Stimulated activated naive B cell treated with anti-CD40 and anti-IgM and Interleukin-4, amounts not matched to agents 10 μg/mL and 1 μg/mL and 100 μg/mL, for 72 hours (primary cell): ENCODE data around the gene WWOX.

ENCODE experiments used
- ATAC-seq, 2 donors: fragments of 150-1000 bp; cut with Tn5 transposase; replicated peaks; 2 replicates each; pipeline ENCODE4 v1.10.0; 2021; ENCODE audit warnings: moderate library complexity in 1 of 2
- DNase-seq: peaks from one replicate; pipeline ENCODE4 v3.0.0; 2021
- H3K27ac Mint-ChIP-seq: one replicate; pipeline ENCODE4 v1.8.0; 2022; ENCODE audit warnings: mild to moderate bottlenecking, mixed read lengths
- H3K27me3 Mint-ChIP-seq, 2 donors: one replicate each; pipeline ENCODE4 v1.8.0; 2022; ENCODE audit warnings: mixed read lengths in 2 of 2
- H3K36me3 Mint-ChIP-seq, 2 donors: one replicate each; pipeline ENCODE4 v1.8.0; 2022; ENCODE audit warnings: mixed read lengths in 2 of 2, mild to moderate bottlenecking in 1 of 2
- H3K4me1 Mint-ChIP-seq, 2 donors: one replicate each; pipeline ENCODE4 v1.8.0; 2022; ENCODE audit warnings: mixed read lengths in 2 of 2, mild to moderate bottlenecking in 1 of 2
- H3K4me3 Mint-ChIP-seq, 2 donors: one replicate each; pipeline ENCODE4 v1.8.0; 2022; ENCODE audit warnings: mild to moderate bottlenecking in 2 of 2, mixed read lengths in 2 of 2, moderate library complexity in 1 of 2
- H3K9me3 Mint-ChIP-seq, 2 donors: one replicate each; pipeline ENCODE4 v1.8.0; 2022; ENCODE audit warnings: mixed read lengths in 2 of 2, mild to moderate bottlenecking in 1 of 2

WWOX gene

GRCh38 chr16:78871241-78871640, 771.8 kb downstream of the WWOX start:
- Mint-ChIP-seq H3K36me3 (no peaks in the 10 kb centered on the region), H3K9me3 (peaks cover 0 to 5% of the 10 kb centered on the region in 2 donors), H3K27me3 (no peaks in the 10 kb centered on the region), H3K4me1 (no peaks in the 10 kb centered on the region), H3K4me3 (no peak overlapping the region), H3K27ac (no peak overlapping the region)
- ATAC-seq: no peak
- no peak for DNase-seq

- no peaks in the 10 kb centered on the region for H3K4me1 Mint-ChIP-seq
- no peaks in the 10 kb centered on the region for H3K27me3 Mint-ChIP-seq
- DNase-seq (no peak), ATAC-seq (no peak)
- H3K4me3 Mint-ChIP-seq: no peak overlapping the region
- H3K27ac Mint-ChIP-seq: no peak overlapping the region
- H3K9me3 Mint-ChIP-seq: no peaks in the 10 kb centered on the region
- no peaks in the 10 kb centered on the region for H3K36me3 Mint-ChIP-seq
Observed at GRCh38 chr16:78876671-78877070, 777.2 kb downstream of the WWOX start.

- no peaks in the 10 kb centered on the region for H3K9me3 Mint-ChIP-seq
Observed at GRCh38 chr16:78877114-78877655, 777.7 kb downstream of the WWOX start.

GRCh38 chr16:78878570-78878969, 779.1 kb downstream of the WWOX start:
- Mint-ChIP-seq H3K4me1 (no peaks in the 10 kb centered on the region), H3K9me3 (no peaks in the 10 kb centered on the region), H3K27ac (no peak overlapping the region), H3K27me3 (no peaks in the 10 kb centered on the region), H3K36me3 (peaks cover 0 to 1% of the 10 kb centered on the region in 2 donors), H3K4me3 (no peak overlapping the region)
- ATAC-seq (no peak), DNase-seq (no peak)

More at GRCh38 chr16:78877114-78877655, 777.7 kb downstream of the WWOX start:
- H3K36me3 Mint-ChIP-seq: no peaks in the 10 kb centered on the region
- no peaks in the 10 kb centered on the region for H3K27me3 Mint-ChIP-seq
- no peak overlapping the region for H3K27ac Mint-ChIP-seq
- DNase-seq: no peak
- no peak for ATAC-seq
- no peak overlapping the region for H3K4me3 Mint-ChIP-seq
- H3K4me1 Mint-ChIP-seq: no peaks in the 10 kb centered on the region

GRCh38 chr16:78879011-78879410, 779.6 kb downstream of the WWOX start:
- Mint-ChIP-seq H3K9me3 (no peaks in the 10 kb centered on the region), H3K4me3 (no peak overlapping the region), H3K27ac (no peak overlapping the region), H3K27me3 (no peaks in the 10 kb centered on the region), H3K4me1 (no peaks in the 10 kb centered on the region), H3K36me3 (peaks cover 0 to 1% of the 10 kb centered on the region in 2 donors)
- no peak for DNase-seq
- no peak for ATAC-seq

GRCh38 chr16:78882150-78882549, 782.7 kb downstream of the WWOX start:
- no peak overlapping the region for H3K27ac Mint-ChIP-seq
- DNase-seq: no peak
- H3K4me1 Mint-ChIP-seq: no peaks in the 10 kb centered on the region
- ATAC-seq: no peak
- no peak overlapping the region for H3K4me3 Mint-ChIP-seq
- H3K36me3 Mint-ChIP-seq: peaks cover 0 to 1% of the 10 kb centered on the region in 2 donors
- H3K27me3 Mint-ChIP-seq: no peaks in the 10 kb centered on the region
- no peaks in the 10 kb centered on the region for H3K9me3 Mint-ChIP-seq

- H3K27ac Mint-ChIP-seq: no peak overlapping the region
- H3K4me3 Mint-ChIP-seq: no peak overlapping the region
- H3K27me3 Mint-ChIP-seq: no peaks in the 10 kb centered on the region
- H3K4me1 Mint-ChIP-seq: no peaks in the 10 kb centered on the region
- H3K36me3 Mint-ChIP-seq: peaks cover 0 to 1% of the 10 kb centered on the region in 2 donors
- no peaks in the 10 kb centered on the region for H3K9me3 Mint-ChIP-seq
- DNase-seq: no peak
- no peak for ATAC-seq
Observed at GRCh38 chr16:78882751-78883150, 783.3 kb downstream of the WWOX start.

GRCh38 chr16:78884204-78884603, 784.8 kb downstream of the WWOX start:
- H3K4me3 Mint-ChIP-seq: no peak overlapping the region
- no peak for DNase-seq
- peaks cover 2 to 8% of the 10 kb centered on the region in 2 donors for H3K4me1 Mint-ChIP-seq
- no peaks in the 10 kb centered on the region for H3K9me3 Mint-ChIP-seq
- ATAC-seq: no peak
- H3K36me3 Mint-ChIP-seq: peaks cover 0 to 1% of the 10 kb centered on the region in 2 donors
- no peaks in the 10 kb centered on the region for H3K27me3 Mint-ChIP-seq
- H3K27ac Mint-ChIP-seq: no peak overlapping the region

GRCh38 chr16:78889346-78889745, 789.9 kb downstream of the WWOX start:
- Mint-ChIP-seq H3K27ac (no peak overlapping the region), H3K4me1 (peaks cover 24 to 53% of the 10 kb centered on the region in 2 donors), H3K36me3 (peaks cover 1 to 3% of the 10 kb centered on the region in 2 donors), H3K9me3 (peaks cover 3 to 4% of the 10 kb centered on the region in 2 donors), H3K4me3 (no peak overlapping the region), H3K27me3 (no peaks in the 10 kb centered on the region)
- ATAC-seq (no peak), DNase-seq (no peak)

GRCh38 chr16:78890373-78890895, 791.0 kb downstream of the WWOX start:
- H3K4me1 Mint-ChIP-seq: peaks cover 24 to 53% of the 10 kb centered on the region in 2 donors
- peak; percentile 58 to 73 for ATAC-seq

GRCh38 chr16:78892951-78893733, 793.7 kb downstream of the WWOX start:
- no peaks in the 10 kb centered on the region for H3K27me3 Mint-ChIP-seq
- ATAC-seq (peak; percentile 86 to 89), DNase-seq (peak; percentile 15)
- peak overlapping the region; percentile 72 for H3K27ac Mint-ChIP-seq
- H3K9me3 Mint-ChIP-seq: peaks cover 3 to 4% of the 10 kb centered on the region in 2 donors
- H3K36me3 Mint-ChIP-seq: peaks cover 1 to 3% of the 10 kb centered on the region in 2 donors
- peak overlapping the region in 1 of 2 donors; percentile 51 for H3K4me3 Mint-ChIP-seq
- peaks cover 24 to 53% of the 10 kb centered on the region in 2 donors for H3K4me1 Mint-ChIP-seq

More at GRCh38 chr16:78890373-78890895, 791.0 kb downstream of the WWOX start:
- peak overlapping the region in 1 of 2 donors; percentile 31 for H3K4me3 Mint-ChIP-seq
- H3K36me3 Mint-ChIP-seq: peaks cover 1 to 3% of the 10 kb centered on the region in 2 donors
- peaks cover 3 to 4% of the 10 kb centered on the region in 2 donors for H3K9me3 Mint-ChIP-seq
- DNase-seq: no peak
- H3K27me3 Mint-ChIP-seq: no peaks in the 10 kb centered on the region
- H3K27ac Mint-ChIP-seq: peak overlapping the region; percentile 85

GRCh38 chr16:78894886-78895285, 795.4 kb downstream of the WWOX start:
- H3K27ac Mint-ChIP-seq: no peak overlapping the region
- H3K4me3 Mint-ChIP-seq: no peak overlapping the region
- DNase-seq: no peak
- H3K4me1 Mint-ChIP-seq: peaks cover 18 to 40% of the 10 kb centered on the region in 2 donors
- H3K36me3 Mint-ChIP-seq: peaks cover 3% of the 10 kb centered on the region in 2 donors
- no peaks in the 10 kb centered on the region for H3K27me3 Mint-ChIP-seq
- no peak for ATAC-seq
- H3K9me3 Mint-ChIP-seq: peaks cover 3 to 4% of the 10 kb centered on the region in 2 donors

- DNase-seq: no peak
- no peaks in the 10 kb centered on the region for H3K27me3 Mint-ChIP-seq
- ATAC-seq: no peak
- H3K27ac Mint-ChIP-seq: no peak overlapping the region
- H3K9me3 Mint-ChIP-seq: peaks cover 0 to 2% of the 10 kb centered on the region in 2 donors
- peaks cover 3% of the 10 kb centered on the region in 2 donors for H3K36me3 Mint-ChIP-seq
- H3K4me1 Mint-ChIP-seq: peaks cover 12 to 32% of the 10 kb centered on the region in 2 donors
- no peak overlapping the region for H3K4me3 Mint-ChIP-seq
Observed at GRCh38 chr16:78895681-78896080, 796.2 kb downstream of the WWOX start.

GRCh38 chr16:78896280-78896679, 796.8 kb downstream of the WWOX start:
- H3K36me3 Mint-ChIP-seq: peaks cover 3% of the 10 kb centered on the region in 2 donors
- H3K4me3 Mint-ChIP-seq: no peak overlapping the region
- peaks cover 0 to 2% of the 10 kb centered on the region in 2 donors for H3K9me3 Mint-ChIP-seq
- peaks cover 12 to 26% of the 10 kb centered on the region in 2 donors for H3K4me1 Mint-ChIP-seq
- no peak for ATAC-seq
- H3K27ac Mint-ChIP-seq: no peak overlapping the region
- DNase-seq: no peak
- H3K27me3 Mint-ChIP-seq: no peaks in the 10 kb centered on the region

GRCh38 chr16:78897299-78897698, 797.8 kb downstream of the WWOX start:
- peaks cover 0 to 2% of the 10 kb centered on the region in 2 donors for H3K9me3 Mint-ChIP-seq
- no peak overlapping the region for H3K4me3 Mint-ChIP-seq
- ATAC-seq (no peak), DNase-seq (no peak)
- H3K27me3 Mint-ChIP-seq: no peaks in the 10 kb centered on the region
- no peak overlapping the region for H3K27ac Mint-ChIP-seq
- H3K4me1 Mint-ChIP-seq: peaks cover 11 to 16% of the 10 kb centered on the region in 2 donors
- peaks cover 2 to 5% of the 10 kb centered on the region in 2 donors for H3K36me3 Mint-ChIP-seq
